Activated naive CD4-positive, alpha-beta T cell treated with anti-CD3 and anti-CD28 coated beads, Interleukin-2, amount 50 U/mL, for 72 hours (primary cell): ENCODE data around the gene UMAD1. TPM values are rescaled to one million over a fixed set of nuclear protein-coding genes. Genes with fewer than 3 reads are reported as not detected.

Source experiments
- ATAC-seq, 2 donors: fragments of 150-1000 bp; cut with Tn5 transposase; 2 replicates each; pipeline ENCODE4 v1.10.0; 2021; ENCODE audit warnings: mild to moderate bottlenecking in 2 of 2, moderate library complexity in 2 of 2
- DNase-seq, 2 donors: peaks; one replicate each; pipeline ENCODE4 v3.0.0; 2021 to 2022; ENCODE audit warnings: low spot score in 2 of 2
- H3K27ac Mint-ChIP-seq, 2 donors: one replicate each; pipeline ENCODE4 v1.8.0; 2022; ENCODE audit warnings: mild to moderate bottlenecking in 2 of 2, mixed read lengths in 2 of 2
- H3K36me3 Mint-ChIP-seq, 2 donors: one replicate each; pipeline ENCODE4 v1.8.0; 2022; ENCODE audit warnings: mixed read lengths in 2 of 2
- H3K9me3 Mint-ChIP-seq, 2 donors: one replicate each; pipeline ENCODE4 v1.8.0; 2022; ENCODE audit warnings: mixed read lengths in 2 of 2
- total RNA-seq, 2 donors: library from RNA; stranded (reverse); gene quantifications; one replicate each; pipeline ENCODE4 v1.2.3, GENCODE V29; 2022

UMAD1 gene
- total RNA-seq, 2 donors from 2014 or later: 11.8 to 13.0 TPM

DNA sequence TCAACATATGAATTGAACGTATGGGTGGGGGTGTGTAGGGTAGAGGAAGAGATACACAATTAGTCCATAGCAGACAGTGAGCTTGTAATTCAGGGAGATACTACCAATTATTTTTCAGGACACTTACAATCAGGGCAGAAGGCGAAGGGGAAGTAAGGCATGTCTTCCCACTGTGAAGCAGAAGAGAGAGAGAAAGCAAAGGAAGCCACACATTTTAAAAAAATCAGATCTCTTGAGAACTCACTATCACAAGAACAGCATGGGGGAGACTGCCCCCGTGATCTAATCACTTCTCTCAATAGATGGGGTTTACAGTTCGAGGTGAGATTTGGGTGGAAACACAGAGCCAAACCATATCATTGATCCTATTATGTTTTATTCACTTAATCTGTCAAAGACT is 194.2 kb downstream of the UMAD1 start:
- no peak for ATAC-seq
- Mint-ChIP-seq H3K9me3 (peaks cover 0 to 8% of the 10 kb centered on the region in 2 donors), H3K36me3 (peaks cover 16 to 20% of the 10 kb centered on the region in 2 donors)

DNA sequence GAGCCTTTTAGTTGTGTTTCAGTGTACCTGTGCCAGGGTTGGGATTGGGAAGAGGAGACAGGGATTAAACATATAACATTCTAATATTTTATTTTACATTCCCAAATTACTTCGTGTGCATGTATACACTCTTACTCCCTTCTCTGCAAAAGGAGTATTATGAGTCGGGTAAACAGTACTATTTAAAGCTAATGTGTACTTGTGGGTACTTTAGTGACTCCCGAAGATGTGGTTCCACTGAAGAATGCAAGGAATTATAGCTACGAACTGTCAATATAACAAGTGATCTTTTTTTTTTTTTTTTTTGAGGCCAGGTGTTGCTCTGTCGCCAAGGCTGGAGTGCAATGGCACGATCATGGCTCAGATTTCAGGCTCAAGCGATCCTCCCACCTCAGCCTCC is 200.5 kb downstream of the UMAD1 start:
- DNase-seq (no peak), ATAC-seq (no peak)
- peaks cover 0 to 10% of the 10 kb centered on the region in 2 donors for H3K9me3 Mint-ChIP-seq
- H3K36me3 Mint-ChIP-seq: peaks cover 7 to 12% of the 10 kb centered on the region in 2 donors
- H3K27ac Mint-ChIP-seq: no peak overlapping the region

More for the DNA sequence above, 194.2 kb downstream of the UMAD1 start:
- no peak overlapping the region for H3K27ac Mint-ChIP-seq
- no peak for DNase-seq

DNA sequence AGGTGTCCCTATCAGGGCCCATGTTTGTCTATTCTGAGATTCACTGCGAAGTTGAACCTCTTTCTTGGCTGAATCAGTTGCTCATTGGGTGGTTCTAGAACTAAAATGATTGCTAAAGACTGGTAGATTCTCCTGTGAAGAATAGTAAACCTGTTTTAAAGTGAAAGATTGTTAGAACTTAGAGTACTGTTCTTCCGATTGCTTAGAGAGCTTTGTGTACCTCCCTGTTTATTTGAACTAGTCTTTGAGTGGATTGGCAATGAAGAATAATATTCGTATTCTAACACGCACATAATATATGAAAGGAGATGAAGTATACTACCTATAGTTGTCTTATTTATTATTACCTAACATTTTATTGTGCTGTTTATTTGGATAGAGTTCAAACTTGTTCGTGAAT is 202.7 kb downstream of the UMAD1 start:
- DNase-seq (no peak), ATAC-seq (no peak)
- Mint-ChIP-seq H3K9me3 (peaks cover 0 to 11% of the 10 kb centered on the region in 2 donors), H3K27ac (no peak overlapping the region), H3K36me3 (peaks cover 7 to 12% of the 10 kb centered on the region in 2 donors)

DNA sequence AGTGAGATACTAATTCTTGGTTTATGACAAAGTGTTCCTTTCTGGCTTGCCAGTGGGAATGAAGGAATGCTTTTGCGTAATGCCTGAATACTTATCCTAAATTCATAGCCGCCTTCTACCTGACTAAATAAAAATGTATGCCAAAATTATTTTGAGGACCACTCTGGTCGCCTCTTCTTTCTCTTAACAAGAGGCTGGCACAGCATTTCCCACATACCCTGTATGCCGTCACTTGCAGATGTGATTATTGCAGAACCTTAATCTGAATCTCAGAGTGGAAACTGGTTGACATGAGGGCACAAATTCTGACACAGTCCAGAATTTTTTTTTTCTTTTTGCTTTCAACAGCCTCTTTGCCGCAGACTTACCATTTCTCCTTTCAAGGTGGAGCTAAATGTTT is 203.4 kb downstream of the UMAD1 start:
- Mint-ChIP-seq H3K36me3 (peaks cover 7 to 12% of the 10 kb centered on the region in 2 donors), H3K9me3 (peaks cover 0 to 13% of the 10 kb centered on the region in 2 donors), H3K27ac (no peak overlapping the region)
- ATAC-seq (no peak), DNase-seq (no peak)

DNA sequence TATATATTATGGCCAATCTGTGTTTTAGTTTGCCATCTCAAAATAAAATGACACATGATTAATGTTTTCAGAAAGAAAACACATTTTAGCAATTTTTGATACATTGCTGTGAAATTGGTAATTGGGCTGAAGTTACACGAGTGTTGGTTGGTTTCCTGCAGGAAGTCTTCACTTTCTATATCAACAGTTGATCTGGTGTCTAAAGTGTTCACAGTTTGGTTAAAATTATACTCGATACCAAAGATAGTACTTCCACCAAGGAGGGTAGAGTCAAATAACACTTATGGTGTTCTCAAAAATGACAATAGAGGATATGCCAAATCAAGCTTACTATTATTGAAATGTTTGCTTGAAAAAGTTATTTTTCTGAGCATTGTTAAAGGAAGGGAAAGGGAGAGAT is 207.7 kb downstream of the UMAD1 start:
- ATAC-seq (no peak), DNase-seq (no peak)
- Mint-ChIP-seq H3K9me3 (peaks cover 0 to 8% of the 10 kb centered on the region in 2 donors), H3K36me3 (peaks cover 0 to 10% of the 10 kb centered on the region in 2 donors), H3K27ac (peak overlapping the region in 1 of 2 donors; percentile 88)

DNA sequence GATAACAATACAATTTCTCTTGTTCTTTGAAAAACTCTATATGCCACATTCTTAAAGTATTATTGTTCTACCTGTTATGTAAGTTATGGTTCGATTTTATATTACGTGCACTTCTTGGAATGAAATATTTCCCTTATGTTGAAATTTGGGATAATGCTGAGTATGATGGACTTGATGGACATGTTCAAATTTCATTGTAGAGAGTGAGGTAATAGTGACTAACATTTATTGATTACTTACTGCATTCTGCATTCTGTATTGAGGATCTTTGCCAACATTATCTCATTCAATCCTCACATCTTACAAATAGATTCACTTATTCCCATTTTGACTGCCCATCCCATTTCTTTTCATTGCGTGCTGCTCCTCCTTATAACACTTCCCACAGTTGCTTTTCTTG is 208.3 kb downstream of the UMAD1 start:
- H3K9me3 Mint-ChIP-seq: peaks cover 0 to 12% of the 10 kb centered on the region in 2 donors
- H3K36me3 Mint-ChIP-seq: peaks cover 0 to 14% of the 10 kb centered on the region in 2 donors
- ATAC-seq (no peak), DNase-seq (no peak)
- H3K27ac Mint-ChIP-seq: no peak overlapping the region

DNA sequence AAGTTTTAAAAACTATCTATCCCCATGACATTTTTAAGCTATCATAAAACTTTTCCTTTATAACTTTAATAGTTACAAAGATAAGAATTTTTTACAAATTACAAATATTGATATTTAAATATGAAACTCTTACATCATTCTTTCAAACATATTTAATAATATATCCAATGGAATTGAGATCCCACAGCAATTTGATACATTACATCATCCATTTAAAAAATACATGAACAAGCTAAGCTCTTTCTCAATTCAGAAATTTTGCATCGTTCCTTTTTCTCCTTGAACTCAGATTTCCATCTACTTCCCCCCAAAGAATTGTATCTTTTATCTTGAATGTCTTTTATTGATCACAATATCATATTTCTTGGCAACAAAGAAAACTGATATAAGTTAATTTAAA is 209.6 kb downstream of the UMAD1 start:
- no peak for DNase-seq
- ATAC-seq: no peak
- peaks cover 5 to 17% of the 10 kb centered on the region in 2 donors for H3K9me3 Mint-ChIP-seq
- H3K27ac Mint-ChIP-seq: no peak overlapping the region
- H3K36me3 Mint-ChIP-seq: peaks cover 9 to 26% of the 10 kb centered on the region in 2 donors

DNA sequence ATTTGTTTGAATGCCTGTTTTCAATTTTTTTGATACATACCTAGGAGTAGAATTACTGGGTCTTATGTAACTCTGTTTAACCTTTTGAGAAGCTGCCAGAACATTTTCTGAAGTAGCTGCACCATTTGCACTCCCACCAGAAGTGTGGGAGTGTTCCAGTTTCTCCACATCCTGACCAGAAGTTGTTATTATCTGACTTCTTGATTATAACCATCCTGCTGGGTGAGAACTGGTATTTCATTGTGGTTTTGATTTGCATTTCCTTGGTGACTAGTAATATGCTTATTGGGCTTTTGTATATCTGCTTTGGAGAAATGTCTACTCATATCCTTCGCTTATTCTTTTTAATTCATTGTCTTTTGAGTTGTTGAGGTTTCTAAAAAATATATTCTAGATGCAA is 210.8 kb downstream of the UMAD1 start:
- DNase-seq (no peak), ATAC-seq (peak; percentile 20 to 59)
- Mint-ChIP-seq H3K9me3 (peaks cover 5 to 23% of the 10 kb centered on the region in 2 donors), H3K36me3 (peaks cover 18 to 37% of the 10 kb centered on the region in 2 donors), H3K27ac (no peak overlapping the region)

DNA sequence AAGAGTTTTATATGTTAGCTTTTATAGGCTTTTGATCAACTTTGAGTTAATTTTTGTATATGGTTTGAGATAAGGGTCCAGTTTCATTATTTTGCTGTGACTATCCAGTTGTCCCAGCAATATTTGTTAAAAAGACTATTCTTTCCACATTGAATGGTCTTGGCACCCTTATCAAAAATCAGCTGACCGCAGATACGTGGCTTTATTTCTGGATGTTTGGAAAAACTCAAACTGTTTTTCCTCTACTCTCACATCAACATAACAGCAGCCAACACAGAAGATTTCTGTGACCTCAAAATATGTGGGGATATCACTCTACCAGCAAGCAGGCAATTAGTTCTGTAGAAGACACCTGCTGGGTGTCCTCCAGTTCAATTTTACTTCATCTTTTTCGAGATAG is 211.4 kb downstream of the UMAD1 start:
- H3K27ac Mint-ChIP-seq: no peak overlapping the region
- peaks cover 5 to 23% of the 10 kb centered on the region in 2 donors for H3K9me3 Mint-ChIP-seq

DNA sequence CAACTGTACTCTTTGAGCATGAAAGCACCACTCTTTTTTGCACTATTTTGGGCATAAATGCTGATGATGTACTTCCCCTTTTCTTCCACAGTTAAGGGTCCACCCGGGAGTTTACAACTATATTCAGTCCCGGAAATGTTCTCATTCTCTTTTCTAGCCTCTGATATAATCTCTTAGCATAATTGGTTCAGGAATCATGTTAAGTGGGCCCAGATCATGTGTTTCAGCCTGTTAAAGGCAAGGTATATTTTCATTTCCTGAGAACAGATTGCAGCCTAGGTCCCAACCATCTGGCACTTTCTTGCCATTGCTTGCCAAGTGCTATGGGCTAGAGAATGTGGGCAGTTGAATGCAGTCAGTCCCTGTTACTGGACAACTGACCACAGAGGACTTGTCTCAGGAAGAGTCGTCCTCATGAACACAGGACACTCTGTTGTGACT is 216.6 kb downstream of the UMAD1 start:
- H3K9me3 Mint-ChIP-seq: peaks cover 5 to 19% of the 10 kb centered on the region in 2 donors

More for the DNA sequence above, 211.4 kb downstream of the UMAD1 start:
- H3K36me3 Mint-ChIP-seq: peaks cover 18 to 41% of the 10 kb centered on the region in 2 donors
- no peak for DNase-seq
- ATAC-seq: no peak

DNA sequence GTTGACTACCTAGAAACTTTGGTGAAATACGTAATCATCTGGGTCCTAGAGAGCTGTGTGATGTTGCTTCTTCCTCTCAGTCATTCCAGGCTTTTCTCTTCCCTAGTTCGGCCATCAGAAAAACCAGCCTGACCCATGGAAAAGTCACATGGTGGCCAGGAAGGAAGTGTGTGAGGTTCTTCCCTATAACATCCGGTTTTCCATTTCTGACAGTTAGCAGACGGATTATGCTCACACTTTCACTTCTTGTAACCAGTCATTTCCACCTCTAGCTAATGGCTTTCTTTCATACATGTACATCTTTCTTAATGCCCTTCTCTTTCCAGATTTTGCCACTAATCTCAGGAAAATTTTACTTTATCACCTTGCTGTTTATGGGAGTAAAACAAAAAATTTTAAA is 218.0 kb downstream of the UMAD1 start:
- no peak overlapping the region for H3K27ac Mint-ChIP-seq
- peaks cover 5 to 15% of the 10 kb centered on the region in 2 donors for H3K9me3 Mint-ChIP-seq
- no peak for ATAC-seq
- DNase-seq: no peak
- peaks cover 18 to 36% of the 10 kb centered on the region in 2 donors for H3K36me3 Mint-ChIP-seq

More for the DNA sequence above, 216.6 kb downstream of the UMAD1 start:
- ATAC-seq: no peak
- no peak overlapping the region for H3K27ac Mint-ChIP-seq
- peaks cover 18 to 42% of the 10 kb centered on the region in 2 donors for H3K36me3 Mint-ChIP-seq
- DNase-seq: no peak

DNA sequence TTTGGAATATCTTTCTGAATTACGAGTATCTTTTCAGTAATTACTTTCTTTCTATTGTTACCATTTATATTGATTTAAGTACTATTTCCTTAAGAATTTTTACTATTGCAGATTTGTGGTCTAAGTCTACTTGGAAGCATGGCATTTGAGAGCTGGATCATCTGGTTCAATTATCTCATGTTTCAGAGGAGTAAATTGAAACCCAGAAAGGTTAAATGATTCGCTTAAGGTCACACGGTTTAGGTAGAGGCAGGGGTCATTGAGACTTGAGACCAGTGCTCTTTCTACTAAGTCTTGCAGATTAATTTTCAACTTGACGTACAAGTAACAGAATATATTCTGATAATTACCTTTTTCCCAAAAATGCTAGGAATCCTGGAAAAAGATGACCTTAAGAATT is 218.9 kb downstream of the UMAD1 start:
- Mint-ChIP-seq H3K27ac (no peak overlapping the region), H3K9me3 (peaks cover 4 to 10% of the 10 kb centered on the region in 2 donors), H3K36me3 (peaks cover 16 to 28% of the 10 kb centered on the region in 2 donors)
- DNase-seq (no peak), ATAC-seq (no peak)

DNA sequence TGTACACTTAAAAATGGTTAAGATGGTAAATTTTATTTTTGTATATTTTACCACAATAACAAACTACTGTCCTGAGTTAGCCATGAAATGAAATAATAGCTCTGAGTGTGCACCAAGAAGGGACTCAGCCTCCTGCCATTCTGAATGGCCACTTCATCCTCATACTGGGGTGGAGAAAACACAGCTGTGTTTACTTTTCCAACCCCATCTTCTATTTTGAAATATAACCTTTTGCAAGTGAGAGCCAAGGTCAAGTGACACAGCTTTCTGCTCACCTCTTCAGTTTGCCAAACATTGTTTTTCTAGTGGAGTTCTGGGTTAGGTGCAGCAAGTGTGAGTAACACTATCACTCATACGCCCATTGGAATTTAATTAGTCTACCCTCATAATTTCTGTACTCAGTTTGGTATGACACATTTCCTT is 220.7 kb downstream of the UMAD1 start:
- H3K36me3 Mint-ChIP-seq: peaks cover 0 to 10% of the 10 kb centered on the region in 2 donors
- no peaks in the 10 kb centered on the region for H3K9me3 Mint-ChIP-seq
- no peak overlapping the region for H3K27ac Mint-ChIP-seq
- no peak for DNase-seq
- peak; percentile 40 to 96 for ATAC-seq

DNA sequence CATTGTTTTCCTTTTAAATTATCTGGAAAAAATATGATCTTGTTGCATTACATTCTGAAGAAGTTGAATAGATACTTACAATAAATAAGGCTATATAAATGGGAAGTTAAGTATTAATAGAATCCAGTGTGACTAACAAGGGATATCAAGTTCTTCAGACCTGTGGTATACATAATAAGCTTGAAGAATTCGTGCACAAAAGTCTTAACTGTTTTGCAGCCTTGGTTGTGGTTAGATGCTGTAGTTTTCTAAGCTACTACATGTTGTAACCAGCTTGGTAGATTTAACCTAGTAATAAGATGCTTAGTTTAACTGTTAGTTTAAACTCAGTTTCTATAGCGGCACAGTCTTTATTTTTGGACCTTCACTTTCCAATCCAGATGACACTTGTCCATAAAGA is 221.8 kb downstream of the UMAD1 start:
- no peak overlapping the region for H3K27ac Mint-ChIP-seq
- H3K36me3 Mint-ChIP-seq: peaks cover 0 to 1% of the 10 kb centered on the region in 2 donors
- ATAC-seq (no peak), DNase-seq (no peak)
- H3K9me3 Mint-ChIP-seq: no peaks in the 10 kb centered on the region

DNA sequence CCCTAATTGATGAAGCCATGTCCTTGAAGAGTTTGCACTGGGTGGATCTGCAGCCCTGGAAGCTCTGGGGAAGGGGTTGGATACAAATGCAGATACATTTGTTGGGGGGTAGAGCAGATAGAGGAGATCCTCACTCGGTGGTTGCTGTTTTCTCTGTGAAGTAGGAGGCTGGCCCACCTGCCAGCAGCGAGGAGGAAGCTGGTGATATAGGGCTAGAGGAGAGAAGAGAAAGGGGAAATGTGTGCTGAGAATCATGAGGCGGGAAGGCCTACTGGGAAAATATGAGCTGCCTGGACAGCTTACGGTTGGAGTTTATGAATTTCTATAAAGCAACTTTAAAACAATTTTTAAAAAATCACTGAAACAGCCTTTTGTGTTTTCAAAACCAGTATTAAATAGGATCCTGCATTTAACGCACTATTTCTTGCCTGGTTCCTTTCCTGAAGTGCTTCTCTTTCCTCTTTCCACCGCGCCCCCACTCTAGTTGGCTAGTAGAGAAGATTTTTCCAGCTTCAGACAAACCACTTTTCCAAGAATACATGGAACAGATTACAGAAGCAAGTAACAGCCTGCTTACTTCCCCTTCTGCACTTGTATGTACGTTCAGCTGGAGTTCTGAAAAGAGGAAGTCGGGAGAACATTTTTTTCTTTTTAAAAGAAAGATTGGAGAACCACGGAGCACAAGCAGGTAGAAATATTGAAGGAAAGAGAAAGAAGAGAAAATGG is 227.5 kb downstream of the UMAD1 start:
- ATAC-seq (no peak), DNase-seq (no peak)
- Mint-ChIP-seq H3K9me3 (no peaks in the 10 kb centered on the region), H3K27ac (no peak overlapping the region), H3K36me3 (no peaks in the 10 kb centered on the region)

DNA sequence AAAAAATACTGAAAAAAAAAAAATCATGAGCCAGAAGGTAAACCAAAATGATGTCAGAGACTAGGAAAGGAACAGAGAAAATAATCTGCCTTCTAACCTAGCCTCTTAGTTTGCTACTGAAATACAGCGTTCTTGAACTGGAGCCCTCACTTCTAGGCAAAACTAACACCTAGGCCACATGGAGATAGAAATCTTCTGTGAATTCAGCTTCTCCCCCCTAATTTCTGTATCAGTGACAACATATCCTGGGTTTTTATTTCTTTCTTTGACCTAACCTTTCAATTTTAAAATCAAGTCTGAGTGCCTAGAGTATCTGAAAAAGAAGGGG is 228.0 kb downstream of the UMAD1 start:
- H3K36me3 Mint-ChIP-seq: peaks cover 0 to 1% of the 10 kb centered on the region in 2 donors
- no peaks in the 10 kb centered on the region for H3K9me3 Mint-ChIP-seq
- DNase-seq: no peak
- no peak for ATAC-seq
- H3K27ac Mint-ChIP-seq: no peak overlapping the region

DNA sequence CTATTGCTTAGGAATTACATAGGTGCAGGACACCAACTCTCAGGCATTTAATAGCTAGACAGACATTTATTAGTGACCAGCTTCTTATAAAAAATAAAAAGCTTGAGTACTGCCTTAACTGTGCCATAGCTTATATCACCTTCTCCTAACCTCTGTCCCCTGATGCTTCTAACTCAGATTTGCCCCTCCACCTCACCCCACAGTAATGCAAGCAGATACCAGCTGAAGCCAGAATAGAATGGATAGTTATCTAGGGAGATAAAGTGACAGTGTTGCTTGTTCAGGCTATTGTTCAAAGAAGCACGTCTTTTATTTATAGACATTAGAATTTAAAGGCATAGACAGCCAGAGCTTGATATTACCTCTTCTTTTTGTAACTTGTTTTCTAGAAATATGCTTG is 228.5 kb downstream of the UMAD1 start:
- ATAC-seq: no peak
- Mint-ChIP-seq H3K9me3 (no peaks in the 10 kb centered on the region), H3K27ac (no peak overlapping the region), H3K36me3 (peaks cover 0 to 6% of the 10 kb centered on the region in 2 donors)
- no peak for DNase-seq

DNA sequence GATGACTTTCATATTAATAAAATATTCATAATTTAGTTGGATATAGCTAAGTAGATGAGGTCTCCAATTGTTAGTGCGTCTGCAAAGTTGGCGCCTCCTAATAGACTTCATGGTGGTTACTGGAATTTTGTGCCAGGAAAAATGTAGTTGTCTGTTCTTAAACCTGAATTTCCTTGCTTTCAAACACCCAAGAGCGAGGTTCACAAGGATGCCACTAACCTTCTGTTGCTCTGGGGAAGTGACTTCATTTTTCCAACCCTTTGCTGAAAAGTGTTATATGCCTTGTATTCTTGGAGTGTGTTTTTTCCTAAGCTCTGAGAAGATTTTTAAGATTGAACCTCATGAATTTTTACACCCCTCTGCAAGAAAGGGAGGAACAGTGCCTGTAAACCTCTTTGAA is 229.1 kb downstream of the UMAD1 start:
- ATAC-seq (no peak), DNase-seq (no peak)
- Mint-ChIP-seq H3K9me3 (no peaks in the 10 kb centered on the region), H3K36me3 (peaks cover 0 to 8% of the 10 kb centered on the region in 2 donors), H3K27ac (no peak overlapping the region)
